ENCODE measurements around the gene CHFR. TPM values are rescaled to one million over a fixed set of nuclear protein-coding genes. Genes with fewer than 3 reads are reported as not detected.
A peak's percentile ranks its signal among the peaks of the same experiment; 100 is the strongest.
"Not testable (repeated sequence)": the region's sequence is repeated elsewhere in the genome, so short reads cannot be mapped to it uniquely, and the experiment has no call there.

The CHFR gene
- total and polyA plus RNA-seq, 11 donors, result 10.6 to 33.5 (median 17.4) TPM

DNA sequence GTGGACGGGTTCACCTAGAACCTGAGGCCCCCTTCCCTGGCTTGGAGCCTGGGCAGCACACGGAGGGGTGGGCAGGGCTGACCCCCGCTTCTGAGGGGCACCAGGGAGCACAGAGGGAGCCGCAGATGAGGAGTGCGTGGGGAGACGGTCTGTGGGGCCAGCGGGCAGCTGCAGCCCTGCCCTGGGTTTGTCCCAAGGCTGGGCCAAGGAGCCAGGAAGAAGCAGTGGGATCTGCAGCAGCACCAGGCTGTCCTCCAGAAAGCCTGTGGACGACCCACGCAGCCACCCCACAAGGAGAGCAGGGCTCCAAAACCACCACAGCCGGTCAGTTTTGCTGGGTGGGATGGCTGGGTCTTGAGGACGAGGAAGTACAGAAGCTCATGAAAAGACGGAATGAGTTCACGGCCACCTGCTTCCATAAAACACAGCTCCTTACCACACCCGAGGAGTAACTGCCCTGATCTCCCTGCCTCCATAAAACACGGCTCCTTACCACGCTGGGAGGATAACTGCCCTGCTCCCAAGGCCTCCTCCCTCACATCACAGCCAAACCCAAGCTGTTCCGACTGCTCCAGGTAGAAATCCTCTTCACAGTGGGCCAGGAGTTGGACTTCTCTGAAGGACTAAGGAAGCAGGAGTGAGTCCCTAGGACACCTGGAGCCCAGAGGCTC, 48.9 kb downstream of the CHFR start:
- WGBS, 4 donors, result 86 to 95% (median 88%) methylated on average over 15 to 17 of the region's 17 CpGs
- no peaks in the 10 kb centered on the region for H3K27me3 ChIP-seq
- H3K9me3 ChIP-seq, result no peaks in the 10 kb centered on the region
- intact Hi-C loops (cut with DNase I), result no loop called here
- H3K36me3 ChIP-seq, result peaks cover 0 to 57% (median 41%) of the 10 kb centered on the region in 9 donors
- no peak for TF ChIP-seq POLR2A (IDR thresholded peaks at IDR 0.05)
- TF ChIP-seq, protein P1, sequence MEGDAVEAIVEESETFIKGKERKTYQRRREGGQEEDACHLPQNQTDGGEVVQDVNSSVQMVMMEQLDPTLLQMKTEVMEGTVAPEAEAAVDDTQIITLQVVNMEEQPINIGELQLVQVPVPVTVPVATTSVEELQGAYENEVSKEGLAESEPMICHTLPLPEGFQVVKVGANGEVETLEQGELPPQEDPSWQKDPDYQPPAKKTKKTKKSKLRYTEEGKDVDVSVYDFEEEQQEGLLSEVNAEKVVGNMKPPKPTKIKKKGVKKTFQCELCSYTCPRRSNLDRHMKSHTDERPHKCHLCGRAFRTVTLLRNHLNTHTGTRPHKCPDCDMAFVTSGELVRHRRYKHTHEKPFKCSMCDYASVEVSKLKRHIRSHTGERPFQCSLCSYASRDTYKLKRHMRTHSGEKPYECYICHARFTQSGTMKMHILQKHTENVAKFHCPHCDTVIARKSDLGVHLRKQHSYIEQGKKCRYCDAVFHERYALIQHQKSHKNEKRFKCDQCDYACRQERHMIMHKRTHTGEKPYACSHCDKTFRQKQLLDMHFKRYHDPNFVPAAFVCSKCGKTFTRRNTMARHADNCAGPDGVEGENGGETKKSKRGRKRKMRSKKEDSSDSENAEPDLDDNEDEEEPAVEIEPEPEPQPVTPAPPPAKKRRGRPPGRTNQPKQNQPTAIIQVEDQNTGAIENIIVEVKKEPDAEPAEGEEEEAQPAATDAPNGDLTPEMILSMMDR (IDR thresholded peaks at IDR 0.05), result no peak
- H3K27ac ChIP-seq, result peak overlapping the region in 9 of 12 donors; percentile 6 to 65 (median 45)
- DNase-seq (peak in 1 of 5 donors; percentile 35), ATAC-seq (peak; percentile 12 to 53 (median 33))
- H3K4me1 ChIP-seq, result peaks cover 0 to 7% (median 0%) of the 10 kb centered on the region in 12 donors
- no peak overlapping the region for H3K4me3 ChIP-seq

DNA sequence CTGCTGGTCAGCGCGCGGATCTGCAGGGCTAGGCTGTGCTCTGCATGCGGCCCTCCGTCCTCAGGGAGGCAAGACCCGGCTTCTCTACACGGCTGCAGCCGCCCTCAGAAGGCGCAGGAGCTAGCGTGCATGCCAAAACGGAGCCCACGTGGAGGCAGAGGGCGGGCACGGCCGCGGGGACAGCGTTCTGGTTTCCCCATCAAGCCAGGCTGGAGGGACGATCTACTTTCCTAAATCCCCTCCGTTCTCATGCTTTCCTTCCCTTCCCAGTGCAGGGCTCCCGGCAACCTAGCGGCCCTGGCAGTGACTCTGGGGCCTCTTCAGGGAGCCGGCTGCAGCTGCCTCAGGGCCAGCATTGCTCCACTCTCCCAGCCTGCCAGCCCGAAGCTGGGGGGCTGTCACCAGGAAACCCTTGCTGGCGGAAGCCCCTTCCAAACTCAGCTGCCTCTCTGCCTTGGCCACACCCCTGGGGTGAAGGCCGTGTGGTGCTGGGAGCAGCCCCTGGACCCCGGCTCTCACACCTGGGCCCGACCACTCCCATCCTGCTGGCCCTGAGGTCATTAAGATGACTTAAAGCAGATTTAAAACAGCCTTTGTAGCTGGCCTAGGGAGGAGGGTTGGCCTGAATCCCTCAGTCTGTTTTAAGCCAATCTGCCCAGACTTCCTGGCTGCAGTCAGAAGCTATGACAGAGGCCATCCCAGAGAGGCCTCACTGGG, 49.6 kb downstream of the CHFR start:
- peak; percentile 16 to 82 (median 58) for ATAC-seq
- WGBS, 4 donors, result 73 to 80% (median 78%) methylated on average over 22 to 27 of the region's 27 CpGs
- H3K9me3 ChIP-seq, result no peaks in the 10 kb centered on the region
- intact Hi-C loops (cut with DNase I), result no loop called here
- TF ChIP-seq POLR2A (IDR thresholded peaks at IDR 0.05), result no peak
- TF ChIP-seq, protein P1 (IDR thresholded peaks at IDR 0.05), result no peak
- H3K4me1 ChIP-seq, result peaks cover 0 to 7% (median 0%) of the 10 kb centered on the region in 12 donors
- peak overlapping the region in 2 of 12 donors; percentile 7 to 19 for H3K4me3 ChIP-seq
- peak overlapping the region in 8 of 12 donors; percentile 9 to 65 (median 50) for H3K27ac ChIP-seq
- peak in 1 of 5 donors; percentile 50 for DNase-seq
- no peaks in the 10 kb centered on the region for H3K27me3 ChIP-seq
- peaks cover 0 to 57% (median 38%) of the 10 kb centered on the region in 9 donors for H3K36me3 ChIP-seq

DNA sequence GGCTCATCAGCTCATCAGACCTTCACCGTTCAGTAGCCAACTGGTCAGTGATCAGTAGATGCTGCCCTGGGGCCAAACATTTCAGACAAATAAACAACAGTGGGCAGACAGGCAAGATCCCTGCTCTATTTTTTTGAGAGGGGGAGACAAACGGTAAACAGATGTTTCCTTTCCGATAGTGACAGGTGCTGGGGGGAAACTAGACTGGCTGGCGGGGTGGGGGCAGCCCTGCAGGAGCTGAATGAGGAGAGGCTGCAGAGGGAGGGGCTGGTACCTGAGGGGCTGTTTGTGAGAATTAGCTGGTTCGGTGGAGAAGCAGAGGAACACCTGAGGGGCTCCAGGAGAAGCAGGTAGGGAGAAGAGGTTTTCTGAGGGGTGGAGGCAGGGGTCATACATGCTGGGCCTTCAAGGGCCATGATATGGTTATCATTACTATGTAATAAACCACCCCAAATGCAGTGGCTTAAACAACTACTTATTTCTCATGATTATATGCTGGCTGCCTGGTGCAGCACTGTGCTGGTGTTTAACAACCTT, 50.5 kb downstream of the CHFR start:
- peaks cover 0 to 56% (median 37%) of the 10 kb centered on the region in 9 donors for H3K36me3 ChIP-seq
- no peak overlapping the region for H3K4me3 ChIP-seq
- intact Hi-C loops (cut with DNase I), result no loop called here
- peak overlapping the region in 1 of 12 donors; percentile 56 for H3K27ac ChIP-seq
- no peak for ATAC-seq
- no peaks in the 10 kb centered on the region for H3K27me3 ChIP-seq
- H3K9me3 ChIP-seq, result no peaks in the 10 kb centered on the region
- DNase-seq, result no peak
- H3K4me1 ChIP-seq, result peaks cover 0 to 7% (median 0%) of the 10 kb centered on the region in 12 donors
- no peak for TF ChIP-seq POLR2A (IDR thresholded peaks at IDR 0.05)
- TF ChIP-seq, protein P1 (IDR thresholded peaks at IDR 0.05), result no peak
- 66 to 78% (median 68%) methylated on average over 5 of the region's 5 CpGs for WGBS, 4 donors

DNA sequence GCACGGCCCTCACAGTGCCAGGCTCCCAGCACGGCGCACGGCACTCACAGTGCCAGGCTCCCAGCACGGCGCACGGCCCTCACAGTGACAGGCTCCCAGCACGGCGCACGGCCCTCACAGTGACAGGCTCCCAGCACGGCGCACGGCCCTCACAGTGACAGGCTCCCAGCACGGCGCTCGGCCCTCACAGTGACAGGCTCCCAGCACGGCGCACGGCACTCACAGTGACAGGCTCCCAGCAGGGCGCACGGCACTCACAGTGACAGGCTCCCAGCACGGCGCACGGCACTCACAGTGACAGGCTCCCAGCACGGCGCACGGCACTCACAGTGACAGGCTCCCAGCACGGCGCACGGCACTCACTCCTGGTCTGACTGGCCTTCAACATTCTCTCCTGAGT, 51.2 kb downstream of the CHFR start:
- ATAC-seq; DNase-seq; H3K4me3 ChIP-seq; H3K27ac ChIP-seq; H3K27me3 ChIP-seq; intact Hi-C loops (cut with DNase I); H3K4me1 ChIP-seq; H3K9me3 ChIP-seq: not testable (repeated sequence)
- H3K36me3 ChIP-seq, result peaks cover 0 to 50% (median 30%) of the 10 kb centered on the region in 9 donors
- WGBS, 4 donors, result 81 to 91% (median 86%) methylated on average over 9 to 30 of the region's 30 CpGs

Data from heart left ventricle (tissue), 16 donors.